ENCODE data around the gene KREMEN1.

Gene KREMEN1, protein sequence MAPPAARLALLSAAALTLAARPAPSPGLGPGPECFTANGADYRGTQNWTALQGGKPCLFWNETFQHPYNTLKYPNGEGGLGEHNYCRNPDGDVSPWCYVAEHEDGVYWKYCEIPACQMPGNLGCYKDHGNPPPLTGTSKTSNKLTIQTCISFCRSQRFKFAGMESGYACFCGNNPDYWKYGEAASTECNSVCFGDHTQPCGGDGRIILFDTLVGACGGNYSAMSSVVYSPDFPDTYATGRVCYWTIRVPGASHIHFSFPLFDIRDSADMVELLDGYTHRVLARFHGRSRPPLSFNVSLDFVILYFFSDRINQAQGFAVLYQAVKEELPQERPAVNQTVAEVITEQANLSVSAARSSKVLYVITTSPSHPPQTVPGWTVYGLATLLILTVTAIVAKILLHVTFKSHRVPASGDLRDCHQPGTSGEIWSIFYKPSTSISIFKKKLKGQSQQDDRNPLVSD

DNA sequence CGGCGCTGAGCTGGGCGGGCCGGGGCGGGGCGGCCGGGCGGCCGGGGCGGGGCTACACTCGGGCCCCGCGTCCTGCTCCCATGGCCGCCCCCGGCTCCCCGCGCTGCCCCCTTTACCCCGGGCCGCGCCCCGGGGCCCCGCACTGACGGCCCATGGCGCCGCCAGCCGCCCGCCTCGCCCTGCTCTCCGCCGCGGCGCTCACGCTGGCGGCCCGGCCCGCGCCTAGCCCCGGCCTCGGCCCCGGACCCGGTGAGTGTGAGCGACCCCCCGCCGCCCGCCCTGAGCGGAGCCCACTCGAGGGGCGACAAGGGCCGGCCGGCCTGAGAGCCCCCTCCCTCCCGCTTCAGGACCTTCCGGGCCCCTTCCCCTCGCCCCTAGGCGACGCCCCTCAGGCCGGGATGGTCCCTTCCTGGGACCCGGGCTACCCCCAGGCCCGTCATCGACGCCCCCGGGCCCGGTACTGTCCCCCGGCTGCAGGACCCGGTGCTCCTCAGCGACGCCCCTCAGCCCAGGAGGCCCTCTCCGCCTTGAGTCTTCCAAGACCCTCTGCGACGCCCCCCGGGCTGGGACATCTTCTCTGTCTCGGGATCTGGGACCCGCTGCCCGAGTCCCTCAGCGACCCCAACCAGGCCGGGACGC, at the start of gene KREMEN1:
Gene KREMEN1, plus strand, starts transcription at position 57 of the 639 bp plus-strand sequence. Its CDS starts 96 bp downstream, at position 153.
- in situ Hi-C loops (cut with MboI; ENCODE audit: low sequenced_read_pairs) = no loop called here

DNA sequence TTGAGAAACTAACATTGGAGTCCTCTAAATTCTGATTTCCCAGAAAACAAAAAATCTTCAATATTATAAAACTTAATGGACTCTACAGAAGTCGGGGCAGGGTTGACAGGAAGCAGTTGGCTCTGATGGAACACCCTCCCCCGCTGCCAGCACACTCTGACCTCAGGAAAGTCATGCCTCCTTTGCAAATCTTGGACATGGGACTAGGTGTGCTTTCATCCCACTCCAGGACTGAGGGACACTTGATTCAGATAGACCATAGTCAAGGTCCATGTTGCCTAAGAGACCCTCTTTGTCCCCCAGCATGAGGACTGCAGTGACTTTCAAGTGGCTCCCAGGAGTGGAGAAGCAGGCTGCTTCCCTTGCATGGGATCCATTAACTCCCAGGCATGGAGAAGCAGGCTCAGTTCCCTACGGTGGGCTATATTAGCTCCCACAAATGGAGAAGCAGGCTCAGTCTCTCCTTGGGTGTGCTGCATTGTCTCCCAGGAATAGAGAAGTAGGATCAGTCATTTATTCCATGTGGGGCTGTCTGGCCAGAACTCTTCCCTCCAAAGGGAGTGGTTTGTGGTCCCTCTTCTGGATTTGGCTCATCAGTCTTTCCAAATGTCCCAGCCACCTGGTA, 49.6 kb upstream of the KREMEN1 start:
- in situ Hi-C loops (cut with MboI; ENCODE audit: low sequenced_read_pairs) = no loop called here

DNA sequence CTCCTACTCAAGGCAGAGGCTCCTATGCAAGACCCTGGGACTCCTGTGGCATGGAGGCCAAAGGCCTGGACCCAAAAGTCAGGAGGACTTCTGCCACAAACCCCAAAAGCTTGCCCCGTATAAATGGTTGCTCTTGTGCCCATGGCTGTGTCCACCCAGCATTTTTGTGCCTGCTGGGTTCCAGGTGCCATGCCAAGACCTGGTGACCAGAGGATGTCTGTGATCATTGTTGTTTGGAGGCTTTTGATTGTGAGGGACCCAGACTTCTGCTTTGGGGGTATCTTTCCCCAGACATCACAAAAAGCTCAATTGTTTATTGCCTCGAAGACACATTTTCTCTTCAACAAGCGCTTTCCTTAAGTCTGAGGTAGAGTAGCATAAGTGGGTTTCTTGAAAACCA, 46.3 kb upstream of the KREMEN1 start:
- in situ Hi-C loops (cut with MboI; ENCODE audit: low sequenced_read_pairs) = loop anchor here (25.0 kb wide), 1 partner anchor 414 kb away; no protein-coding TSS in a partner anchor

DNA sequence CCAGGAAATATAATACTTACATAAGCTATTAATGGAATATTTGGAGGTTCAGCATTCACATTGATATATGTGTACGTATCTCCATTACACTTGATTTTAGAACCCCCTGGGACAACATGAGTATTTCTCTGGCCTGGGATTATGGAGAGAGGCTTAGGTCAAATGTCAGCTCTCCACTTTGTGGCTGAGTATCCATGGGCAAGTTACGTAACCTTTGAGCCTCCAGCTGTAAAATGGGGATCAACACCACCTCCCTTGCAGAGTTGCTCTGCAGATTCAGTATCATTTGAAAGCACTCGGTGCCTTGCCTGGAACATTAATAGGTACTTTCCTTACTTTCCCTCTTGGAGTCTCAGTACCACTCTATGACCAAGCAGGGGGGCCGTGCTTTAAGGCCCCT, 44.4 kb upstream of the KREMEN1 start:
- in situ Hi-C loops (cut with MboI; ENCODE audit: low sequenced_read_pairs) = loop anchor here (25.0 kb wide), 1 partner anchor 416 kb away; no protein-coding TSS in a partner anchor

DNA sequence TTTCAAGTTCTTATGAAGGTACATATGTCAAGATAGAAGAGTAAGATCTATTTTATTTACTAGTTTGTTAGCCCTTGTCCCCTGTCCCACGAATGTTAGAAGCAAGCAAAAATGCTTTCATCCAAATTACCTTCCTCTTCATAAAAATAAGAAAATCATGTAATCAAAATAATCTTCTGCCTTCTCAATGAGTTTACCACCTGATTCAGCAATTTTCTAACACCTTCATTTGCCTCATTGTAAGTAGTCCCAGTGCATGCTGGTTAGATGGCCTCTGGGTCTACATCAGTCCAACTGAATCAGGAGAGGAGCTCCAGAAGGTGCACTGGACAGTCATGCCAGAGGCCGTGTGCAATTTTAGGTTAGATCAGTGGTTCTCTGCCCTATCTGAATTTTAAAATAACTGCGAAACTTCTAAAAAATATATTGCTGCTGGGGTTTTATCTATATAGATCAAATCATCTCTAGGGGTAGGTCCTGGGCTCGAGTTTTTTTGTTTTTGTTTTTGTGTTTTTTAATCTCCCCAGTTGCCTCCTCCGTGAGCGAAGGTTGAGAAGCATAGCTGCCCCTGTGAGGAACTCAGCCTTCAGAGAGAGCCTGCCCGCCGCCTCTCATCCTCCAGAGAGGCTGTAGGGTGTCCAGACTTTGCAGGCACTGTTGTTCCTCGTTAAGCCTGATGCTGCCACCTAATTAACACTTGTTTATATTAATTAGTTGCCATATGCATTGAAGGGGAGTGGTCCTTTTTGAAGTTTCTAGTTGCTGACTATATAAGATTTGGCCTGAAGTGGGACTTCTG, 43.4 kb upstream of the KREMEN1 start:
- in situ Hi-C loops (cut with MboI; ENCODE audit: low sequenced_read_pairs) = loop anchor here (25.0 kb wide), 1 partner anchor 417 kb away; no protein-coding TSS in a partner anchor

DNA sequence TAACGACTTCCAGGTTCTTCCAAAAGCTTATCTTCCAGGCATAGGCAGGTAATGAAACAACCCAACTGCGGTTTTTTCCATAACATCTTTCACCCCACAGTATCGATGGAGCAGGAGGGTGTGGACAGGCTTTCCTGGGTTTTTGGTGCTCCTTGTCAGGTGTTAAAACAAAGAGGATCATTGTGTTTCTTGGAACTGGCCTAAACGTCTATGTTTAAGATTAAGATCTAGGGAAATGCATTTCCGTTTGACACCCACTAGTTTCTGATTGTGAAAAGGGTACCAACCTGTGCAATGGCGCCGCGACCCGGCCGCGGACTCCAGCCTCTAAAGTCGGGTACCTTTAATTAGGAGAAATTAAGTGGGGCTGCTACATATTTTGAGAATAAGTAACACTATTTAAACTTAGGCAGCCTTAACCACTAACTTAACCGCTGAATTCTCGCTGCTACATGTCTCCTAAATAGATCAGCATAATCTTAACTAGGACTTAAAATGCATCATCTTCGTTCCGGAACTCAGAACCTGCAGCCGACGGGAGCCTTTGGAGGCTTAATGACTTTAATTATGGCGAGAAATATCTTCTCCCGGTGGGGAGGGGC, 42.7 kb upstream of the KREMEN1 start:
- in situ Hi-C loops (cut with MboI; ENCODE audit: low sequenced_read_pairs) = loop anchor here (25.0 kb wide), 1 partner anchor 418 kb away; no protein-coding TSS in a partner anchor

DNA sequence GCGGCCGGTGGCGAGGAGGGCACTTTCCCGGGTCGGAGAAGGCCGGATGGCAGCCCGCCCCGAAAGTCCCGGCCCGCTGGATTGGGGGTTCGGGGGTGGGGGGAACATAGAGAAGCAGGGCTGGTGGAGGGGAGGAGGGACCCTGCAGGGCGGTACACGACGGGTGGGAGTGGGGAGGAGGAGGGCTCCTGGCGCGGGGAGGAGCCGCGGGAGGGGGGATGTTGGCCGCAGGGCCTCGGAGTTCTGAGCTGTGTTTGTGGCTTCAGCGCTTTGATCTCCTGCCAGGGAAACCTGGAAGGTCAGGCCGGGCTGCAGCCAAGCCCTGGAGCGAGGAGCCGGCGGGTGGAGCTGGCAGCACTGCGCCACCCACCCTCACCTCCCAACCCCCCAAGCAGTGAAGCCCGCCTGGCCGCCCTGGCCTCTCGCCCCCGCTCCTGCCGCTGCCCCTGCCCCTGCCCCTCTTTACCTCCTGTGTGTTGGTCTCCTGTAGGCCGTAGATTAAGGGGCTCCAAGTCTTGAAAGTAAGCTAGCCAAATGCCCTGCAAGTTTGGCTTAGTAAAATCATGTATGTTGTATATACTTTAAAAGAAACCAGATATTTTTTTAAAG, 42.1 kb upstream of the KREMEN1 start:
- in situ Hi-C loops (cut with MboI; ENCODE audit: low sequenced_read_pairs) = loop anchor here (25.0 kb wide), 1 partner anchor 418 kb away; no protein-coding TSS in a partner anchor

DNA sequence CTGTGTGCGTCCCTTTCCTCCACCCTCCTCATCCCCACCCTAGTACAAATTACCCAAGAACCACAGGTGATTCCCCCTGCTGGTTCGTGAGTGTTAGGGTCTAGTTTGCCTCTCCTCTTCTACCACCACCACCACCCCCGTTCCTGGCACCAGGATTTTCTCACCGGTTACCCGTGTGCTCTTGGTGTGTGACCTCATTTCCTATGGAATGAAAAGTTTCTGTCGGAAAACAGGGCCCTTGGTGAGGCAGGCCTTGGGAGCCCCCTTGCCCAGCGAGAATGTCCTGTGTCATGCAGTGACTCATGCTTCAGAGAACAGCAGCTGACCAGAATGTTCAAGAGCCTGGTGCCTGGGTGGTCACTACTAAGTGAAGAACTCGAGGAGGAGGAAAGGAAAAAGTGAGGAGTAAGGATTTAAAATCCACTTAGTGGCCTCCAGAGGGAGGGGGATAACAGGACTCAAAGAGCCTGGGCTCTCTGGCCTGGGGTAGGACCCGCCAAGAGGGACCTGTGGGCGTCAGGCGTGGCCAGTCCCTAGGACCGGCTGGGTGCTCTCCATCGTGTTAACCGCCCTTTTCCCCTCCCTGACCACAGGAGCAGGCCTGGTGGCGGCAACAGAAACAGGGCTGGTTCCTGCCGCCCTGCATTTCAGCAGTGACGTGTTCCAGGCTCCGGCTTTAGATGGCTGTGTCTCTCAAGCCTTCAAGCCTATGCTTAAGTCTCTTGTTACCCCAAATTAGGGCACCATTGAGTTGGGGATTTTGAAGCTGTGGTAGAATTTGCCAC, 41.4 kb upstream of the KREMEN1 start:
- in situ Hi-C loops (cut with MboI; ENCODE audit: low sequenced_read_pairs) = loop anchor here (25.0 kb wide), 1 partner anchor 419 kb away; no protein-coding TSS in a partner anchor

DNA sequence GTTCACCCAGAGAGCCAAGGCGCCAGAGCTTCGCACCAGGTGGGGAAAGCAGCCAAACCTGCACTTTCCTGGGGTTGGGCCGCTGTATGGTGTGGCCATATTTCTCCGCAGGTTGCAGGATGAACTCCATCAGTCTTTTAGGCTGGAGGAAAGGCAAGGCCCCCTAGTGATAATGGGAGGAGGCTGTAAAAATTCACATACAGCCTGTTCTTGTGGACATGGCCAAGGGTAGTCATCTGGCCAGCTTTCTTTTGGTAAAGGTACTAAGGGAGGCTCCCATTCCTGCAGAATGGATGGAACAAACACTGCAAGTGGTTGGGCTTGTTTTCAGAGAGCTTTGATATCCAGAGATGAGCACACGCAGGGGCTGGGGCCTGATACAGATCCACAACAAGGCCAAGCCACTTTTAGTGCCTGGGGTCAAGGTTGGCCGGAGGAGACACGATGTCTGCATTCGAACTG, 40.8 kb upstream of the KREMEN1 start:
- in situ Hi-C loops (cut with MboI; ENCODE audit: low sequenced_read_pairs) = loop anchor here (25.0 kb wide), 1 partner anchor 420 kb away; no protein-coding TSS in a partner anchor

DNA sequence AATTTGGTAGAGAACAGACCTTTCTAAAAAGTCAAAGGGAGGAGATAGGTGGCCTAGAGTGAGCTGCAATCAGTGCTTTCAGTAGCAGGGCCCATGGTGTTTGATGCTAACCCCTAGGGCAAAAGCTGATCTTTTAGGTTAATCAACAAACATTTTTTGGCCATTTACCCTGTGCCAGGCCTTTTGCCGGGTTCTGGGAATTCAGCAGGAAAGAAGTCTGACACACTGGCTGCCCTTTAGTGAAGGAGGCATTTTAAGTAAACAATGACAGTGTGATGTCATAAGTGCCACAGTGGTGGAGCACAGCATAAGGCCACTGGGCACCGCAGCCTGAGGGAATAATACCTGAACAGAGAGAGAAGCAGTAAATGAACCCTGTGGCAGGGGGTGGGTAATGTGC, 40.3 kb upstream of the KREMEN1 start:
- in situ Hi-C loops (cut with MboI; ENCODE audit: low sequenced_read_pairs) = loop anchor here (25.0 kb wide), 1 partner anchor 420 kb away; no protein-coding TSS in a partner anchor

DNA sequence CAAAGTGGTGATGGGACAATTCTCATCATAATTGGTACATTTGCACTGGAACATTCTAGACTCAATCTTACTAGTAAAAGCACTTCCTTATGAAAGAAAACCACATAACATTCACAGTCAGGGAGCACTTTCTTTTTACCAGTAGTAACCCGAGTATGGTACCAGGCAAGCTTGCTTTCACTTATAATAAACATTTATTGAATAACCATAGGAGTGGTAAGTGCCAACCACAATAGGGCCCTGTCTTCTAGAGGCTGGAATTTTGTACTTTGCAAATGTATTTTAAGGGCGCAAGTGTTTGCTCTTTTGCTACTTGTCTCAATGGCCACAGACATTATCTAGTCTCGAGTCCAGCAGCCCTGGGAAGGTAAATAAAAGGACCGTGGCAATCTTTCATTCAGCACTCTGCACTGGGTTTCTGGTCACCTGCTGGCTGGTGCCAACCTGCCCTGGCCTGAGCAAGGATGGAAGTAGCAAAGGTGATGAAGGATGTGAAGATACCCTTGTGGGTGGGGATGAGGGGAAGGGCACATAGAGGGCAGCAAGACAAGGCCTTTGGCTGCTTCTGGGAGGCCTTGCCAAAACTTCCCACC, 35.4 kb upstream of the KREMEN1 start:
- in situ Hi-C loops (cut with MboI; ENCODE audit: low sequenced_read_pairs) = loop anchor here (5.0 to 25.0 kb wide), 2 partner anchors 180 to 425 kb away; no protein-coding TSS in a partner anchor

DNA sequence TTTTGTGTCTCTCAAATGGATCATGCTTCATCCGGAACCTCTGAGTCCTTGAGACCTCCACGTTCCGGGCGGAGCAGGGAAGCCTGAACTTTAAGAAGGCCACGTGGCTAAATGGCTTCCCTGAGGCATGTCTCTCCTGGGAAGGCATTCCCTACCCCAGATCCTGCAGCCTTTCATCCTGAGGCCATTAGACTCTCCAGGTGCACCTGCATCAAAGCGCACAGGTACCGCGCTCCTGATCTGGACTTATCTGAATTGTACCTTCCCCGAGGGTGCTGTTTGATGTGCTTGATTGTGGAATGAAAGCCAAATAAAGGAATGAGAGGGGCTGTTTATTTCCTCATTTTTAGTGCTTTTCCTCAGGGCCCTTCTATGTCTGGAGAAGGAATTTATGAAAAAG, 33.7 kb upstream of the KREMEN1 start:
- in situ Hi-C loops (cut with MboI; ENCODE audit: low sequenced_read_pairs) = loop anchor here (5.0 to 25.0 kb wide), 2 partner anchors 182 to 427 kb away; no protein-coding TSS in a partner anchor

DNA sequence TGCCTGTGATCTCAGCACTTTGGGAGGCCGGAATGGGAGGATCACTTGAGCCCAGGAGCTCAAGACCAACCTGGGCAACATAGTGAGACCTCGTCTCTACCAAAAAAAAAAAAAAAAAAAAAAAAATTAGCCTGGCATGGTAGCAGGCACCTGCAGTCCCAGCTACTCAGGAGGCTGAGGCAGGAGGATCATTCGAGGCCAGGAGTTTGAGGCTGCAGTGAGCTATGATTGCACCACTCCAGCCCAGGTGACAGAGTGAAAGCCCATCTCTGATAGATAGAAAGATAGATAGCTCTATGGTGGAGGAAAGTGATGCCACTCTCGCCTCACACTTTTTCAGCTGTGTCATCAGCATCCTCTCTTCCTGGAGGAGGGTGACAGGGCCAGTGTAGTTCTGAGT, 33.2 kb upstream of the KREMEN1 start:
- in situ Hi-C loops (cut with MboI; ENCODE audit: low sequenced_read_pairs) = loop anchor here (5.0 to 25.0 kb wide), 2 partner anchors 182 to 427 kb away; no protein-coding TSS in a partner anchor

DNA sequence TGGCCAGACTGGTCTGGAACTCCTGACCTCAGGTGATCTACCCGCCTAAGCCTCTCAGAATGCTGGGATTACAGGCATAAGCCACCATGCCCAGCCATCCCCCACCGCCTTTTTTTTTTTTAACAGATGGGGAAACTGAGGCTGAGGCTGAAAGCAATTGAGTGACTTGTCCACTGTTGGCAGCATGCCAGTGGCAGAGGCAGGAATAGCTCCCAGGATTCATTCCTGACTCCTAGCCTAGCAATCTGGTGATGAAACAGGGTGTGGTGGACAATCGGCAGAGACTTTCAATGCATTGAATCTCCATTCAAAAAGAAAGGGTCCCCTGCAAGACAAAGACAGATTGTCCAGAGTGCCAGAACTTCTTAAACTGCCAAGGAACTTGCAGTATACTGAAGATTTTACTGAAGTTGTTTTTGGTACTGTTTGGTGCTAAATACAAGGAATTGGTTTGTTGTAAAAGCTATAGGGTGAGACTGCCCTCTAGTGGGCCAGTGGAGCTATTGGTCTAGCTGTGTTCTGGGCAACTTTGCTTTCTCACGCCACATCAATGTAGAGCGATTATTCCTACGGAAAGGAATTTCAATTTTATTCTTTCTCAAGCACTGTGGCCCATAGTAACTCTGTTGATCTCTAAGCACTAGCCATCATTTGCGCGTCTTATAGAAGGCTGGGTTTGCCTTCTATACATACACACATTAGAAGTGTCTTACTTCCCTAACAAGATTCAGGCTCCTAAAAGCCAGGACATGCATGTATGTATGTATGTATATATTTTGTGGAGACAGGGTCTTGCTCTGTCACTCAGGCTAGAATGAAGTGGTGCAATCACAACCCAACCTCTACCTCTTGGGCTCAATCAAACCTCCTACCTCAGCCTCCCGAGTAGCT, 32.2 kb upstream of the KREMEN1 start:
- in situ Hi-C loops (cut with MboI; ENCODE audit: low sequenced_read_pairs) = loop anchor here (25.0 kb wide), 1 partner anchor 428 kb away; no protein-coding TSS in a partner anchor

DNA sequence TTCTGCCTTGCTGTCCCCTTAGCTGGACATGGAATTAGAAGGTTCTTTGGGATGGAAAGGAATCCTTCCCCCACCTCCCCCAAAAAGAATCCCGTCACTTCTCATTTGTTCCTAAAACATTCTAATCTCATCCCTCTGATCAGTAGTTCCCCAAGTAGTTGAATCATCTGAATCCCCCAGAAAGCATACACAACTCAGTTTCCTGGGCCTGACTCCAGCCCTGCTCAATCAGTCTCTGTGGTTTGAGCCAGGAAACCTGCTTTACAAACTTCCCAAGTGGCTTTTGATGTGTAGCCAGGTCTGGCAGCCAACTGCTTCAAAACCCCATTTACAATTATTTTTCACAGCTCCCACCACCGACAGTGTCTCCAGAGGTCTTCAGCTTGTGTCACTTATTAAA, 31.4 kb upstream of the KREMEN1 start:
- in situ Hi-C loops (cut with MboI; ENCODE audit: low sequenced_read_pairs) = loop anchor here (25.0 kb wide), 1 partner anchor 429 kb away; no protein-coding TSS in a partner anchor

DNA sequence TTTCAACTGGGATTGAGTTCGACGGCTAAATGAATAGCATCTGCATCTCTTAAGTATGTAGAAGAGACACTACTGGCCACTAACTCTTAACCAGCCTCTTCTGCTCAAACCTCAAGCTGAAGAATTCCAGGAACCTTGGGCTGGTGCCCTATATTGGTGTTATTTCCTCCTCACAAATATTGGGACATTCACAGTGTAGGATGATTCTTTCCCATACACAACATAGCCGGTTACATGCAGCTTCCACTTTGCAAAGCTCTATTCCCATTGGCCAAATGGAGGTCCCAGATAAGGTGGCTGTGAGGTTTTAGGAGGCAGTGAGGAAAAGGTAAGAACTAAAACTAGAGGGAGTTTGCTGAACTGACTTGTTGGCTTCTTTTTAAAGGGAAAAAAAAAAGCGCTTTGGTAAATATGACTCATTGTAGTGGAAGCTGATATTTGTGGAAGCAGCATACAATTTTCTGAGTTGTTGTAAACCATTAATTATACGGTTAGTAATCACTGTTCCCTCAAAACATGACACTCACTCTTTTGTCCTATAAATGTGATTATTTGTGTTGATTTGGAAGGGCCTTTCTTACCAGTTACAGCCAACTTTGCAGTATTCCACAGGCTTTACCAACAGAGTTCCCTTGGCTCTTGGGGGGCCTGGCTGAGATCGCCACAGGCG, 28.8 kb upstream of the KREMEN1 start:
- in situ Hi-C loops (cut with MboI; ENCODE audit: low sequenced_read_pairs) = loop anchor here (25.0 kb wide), 1 partner anchor 432 kb away; no protein-coding TSS in a partner anchor
